GM23248 (cell line): Measurements from ENCODE around the gene BRAF.

ENCODE experiments used
- EZH2 ChIP-seq: fragments of 200-600 bp; sonication (generic); IDR thresholded peaks from 2 replicates; pipeline ENCODE4 v1.6.1; 2018; ENCODE audit warnings: antibody characterized with exemption, mild to moderate bottlenecking; ENCODE audit not compliant: insufficient read depth, poor library complexity, severe bottlenecking
- EZH2phosphoT487 ChIP-seq: fragments of 200-600 bp; sonication (generic); IDR thresholded peaks from 2 replicates; pipeline ENCODE4 v1.6.1; 2018; ENCODE audit warnings: antibody characterized with exemption, moderate library complexity, mild to moderate bottlenecking, low read depth; ENCODE audit not compliant: insufficient read depth

- no peak for TF ChIP-seq EZH2
- TF ChIP-seq EZH2phosphoT487 = no peak
Observed at GRCh38 chr7:140696024-140696679, 228.6 kb downstream of the BRAF start.
